ENCODE results near the gene AGBL3. TPM values are rescaled to one million over a fixed set of nuclear protein-coding genes. Genes with fewer than 3 reads are reported as not detected.

Gene AGBL3
- total and polyA plus RNA-seq, 9 of the 15 experiments (the other 6 are each of a cell fraction or from before 2014, with no cell fraction given) = 0.54 to 2.9 (median 1.7) TPM

- TF ChIP-seq ZBTB40 (IDR thresholded peaks at IDR 0.05) = 0 out of 2 replicates have a peak, but pooled peaks have one; percentile 40
- no peak for TF ChIP-seq ZBTB40 (CRISPR knock-in tag; IDR thresholded peaks at IDR 0.05)
- peak; percentile 87 for TF ChIP-seq PKNOX1 (IDR thresholded peaks at IDR 0.05)
- no peak for TF ChIP-seq ZNF23 (CRISPR knock-in tag; IDR thresholded peaks at IDR 0.05)
- no peak for TF ChIP-seq CHD2 (IDR thresholded peaks at IDR 0.05; ENCODE audit: low read depth, low read length)
- no peak for TF ChIP-seq RAD21 (CRISPR knock-in tag; conservative IDR thresholded peaks at IDR 0.05 in 1 of 2, IDR thresholded peaks at IDR 0.05 in 1 of 2)
- no peak for TF ChIP-seq PBX2 (CRISPR knock-in tag; IDR thresholded peaks at IDR 0.05; ENCODE audit: low read depth)
- TF ChIP-seq PBX2 (tag; conservative IDR thresholded peaks at IDR 0.05; ENCODE audit: low read depth) = peak; percentile 75
- TF ChIP-seq BRF2 (IDR thresholded peaks at IDR 0.05; ENCODE audit: borderline replicate concordance, insufficient read depth, insufficient read length) = no peak
- TF ChIP-seq SREBF1 (IDR thresholded peaks at IDR 0.05; ENCODE audit: borderline replicate concordance, low read depth, low read length) = no peak
Observed at GRCh38 chr7:135074096-135074495, 87.8 kb downstream of the AGBL3 start (continued).
